Naive thymus-derived CD8-positive, alpha-beta T cell (primary cell): ENCODE data around the gene DIAPH2. TPM values are rescaled to one million over a fixed set of nuclear protein-coding genes. Genes with fewer than 3 reads are reported as not detected.

Experiments used
- ATAC-seq, 2 donors: fragments of 150-1000 bp; cut with Tn5 transposase in 1 of 2; sonication (Bioruptor Pico), chemical (Tn5 transposase) in 1 of 2; 1 replicate in 1 of 2; 2 replicates in 1 of 2; pipeline ENCODE4 v1.10.0; 2021; ENCODE audit warnings: mild to moderate bottlenecking in 2 of 2, moderate library complexity in 2 of 2
- POLR2A ChIA-PET: fragments of 350-600 bp; sonication (Branson Sonifier 250); formaldehyde crosslinking; loops from one replicate; lab custom pipeline; 2021; ENCODE audit warnings: antibody characterized with exemption; lab: Charles Lee
- DNase-seq, 10 donors: peaks; one replicate each; pipeline versions ENCODE4 v3.0.0 to v3.0.0-alpha.2; 2020 to 2022
- H3K27ac Mint-ChIP-seq, 10 donors: one replicate each; pipeline ENCODE4 v1.8.0; 2020 to 2022; ENCODE audit warnings: mild to moderate bottlenecking in 10 of 10, mixed read lengths in 10 of 10, moderate library complexity in 4 of 10, inconsistent platforms in 1 of 10
- H3K27me3 Mint-ChIP-seq, 5 donors: one replicate each; pipeline ENCODE4 v1.8.0; 2021 to 2022; ENCODE audit warnings: mixed read lengths in 5 of 5
- H3K36me3 Mint-ChIP-seq, 3 donors: one replicate each; pipeline ENCODE4 v1.8.0; 2020 to 2022; ENCODE audit warnings: mixed read lengths in 3 of 3, mild to moderate bottlenecking in 2 of 3, inconsistent platforms in 1 of 3
- H3K4me1 Mint-ChIP-seq, 4 donors: one replicate each; pipeline ENCODE4 v1.8.0; 2021 to 2022; ENCODE audit warnings: mixed read lengths in 4 of 4
- H3K4me3 Mint-ChIP-seq, 10 donors: one replicate each; pipeline ENCODE4 v1.8.0; 2020 to 2022; ENCODE audit warnings: mild to moderate bottlenecking in 10 of 10, mixed read lengths in 10 of 10, moderate library complexity in 6 of 10, inconsistent platforms in 1 of 10
- H3K9me3 Mint-ChIP-seq, 9 donors: one replicate each; pipeline ENCODE4 v1.8.0; 2020 to 2022; ENCODE audit warnings: mixed read lengths in 9 of 9, mild to moderate bottlenecking in 3 of 9, inconsistent platforms in 1 of 9, moderate library complexity in 1 of 9
- polyA plus RNA-seq, 3 donors: library from polyadenylated mRNA; unstranded; fragments of 300-500 nt; fragmentation: Illumina TruSeq; gene quantifications; one replicate each; pipeline ENCODE4 v1.2.3, GENCODE V29; 2021
- total RNA-seq, 8 experiments: library from RNA in 2 of 8; stranded (reverse) in 2 of 8; gene quantifications; one replicate each; pipeline ENCODE4 v1.2.3 and lab custom pipeline; 2021 to 2026

The DIAPH2 gene
- total and polyA plus RNA-seq, 5 experiments from 2014 or later, result 4.2 to 6.1 (median 5.9) TPM

DNA sequence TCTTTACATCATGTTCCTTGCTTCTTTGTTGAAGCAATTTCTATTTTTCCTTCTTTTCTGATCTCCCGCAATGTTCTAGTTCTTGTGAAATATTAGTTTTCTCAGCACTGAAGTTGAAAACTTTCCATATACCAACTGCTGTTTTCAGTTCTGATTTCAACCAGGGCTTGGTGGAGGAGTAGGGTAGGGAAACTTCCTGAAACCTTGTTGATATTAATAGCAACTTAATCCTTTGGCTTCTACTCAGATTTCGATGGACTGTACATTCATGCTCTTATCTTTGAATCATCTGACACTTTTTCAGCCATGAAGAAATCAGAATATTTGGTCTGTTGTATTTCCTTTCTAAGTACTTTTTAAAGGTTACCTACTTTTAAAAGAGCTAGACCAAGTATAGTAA lies 514.9 kb downstream of the DIAPH2 start:
- Mint-ChIP-seq H3K36me3 (peaks cover 0 to 5% (median 3%) of the 10 kb centered on the region in 3 donors), H3K4me1 (no peaks in the 10 kb centered on the region), H3K4me3 (no peak overlapping the region), H3K27ac (no peak overlapping the region), H3K9me3 (peaks cover 0 to 15% (median 7%) of the 10 kb centered on the region in 9 donors), H3K27me3 (no peaks in the 10 kb centered on the region)
- POLR2A ChIA-PET, result no interaction called here
- DNase-seq (no peak), ATAC-seq (no peak)

DNA sequence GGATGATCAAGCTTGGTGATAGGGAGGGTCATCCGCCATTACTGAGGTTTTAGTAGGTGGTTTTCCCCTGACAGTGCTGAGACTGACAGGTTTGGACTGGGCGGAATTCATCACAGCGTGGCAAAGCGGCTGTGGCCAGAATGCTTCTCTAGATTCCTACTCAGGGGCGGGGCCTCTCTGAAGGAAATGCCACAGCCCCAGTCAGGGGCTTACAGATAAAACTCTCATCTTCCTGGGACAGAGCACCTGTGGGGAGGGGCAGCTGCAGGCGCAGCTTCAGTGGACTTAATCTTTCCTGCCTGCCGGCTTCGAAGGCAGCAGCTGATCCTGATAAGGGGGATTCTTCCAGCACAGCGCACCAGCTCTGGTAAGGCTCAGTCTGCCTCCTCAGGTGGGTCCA lies 515.8 kb downstream of the DIAPH2 start:
- H3K4me1 Mint-ChIP-seq, result no peaks in the 10 kb centered on the region
- H3K27ac Mint-ChIP-seq, result no peak overlapping the region
- H3K9me3 Mint-ChIP-seq, result peaks cover 1 to 17% (median 7%) of the 10 kb centered on the region in 9 donors
- peaks cover 0 to 5% (median 3%) of the 10 kb centered on the region in 3 donors for H3K36me3 Mint-ChIP-seq
- POLR2A ChIA-PET, result no interaction called here
- no peaks in the 10 kb centered on the region for H3K27me3 Mint-ChIP-seq
- H3K4me3 Mint-ChIP-seq, result no peak overlapping the region
- DNase-seq (peak in 1 of 10 donors; percentile 34), ATAC-seq (no peak)

DNA sequence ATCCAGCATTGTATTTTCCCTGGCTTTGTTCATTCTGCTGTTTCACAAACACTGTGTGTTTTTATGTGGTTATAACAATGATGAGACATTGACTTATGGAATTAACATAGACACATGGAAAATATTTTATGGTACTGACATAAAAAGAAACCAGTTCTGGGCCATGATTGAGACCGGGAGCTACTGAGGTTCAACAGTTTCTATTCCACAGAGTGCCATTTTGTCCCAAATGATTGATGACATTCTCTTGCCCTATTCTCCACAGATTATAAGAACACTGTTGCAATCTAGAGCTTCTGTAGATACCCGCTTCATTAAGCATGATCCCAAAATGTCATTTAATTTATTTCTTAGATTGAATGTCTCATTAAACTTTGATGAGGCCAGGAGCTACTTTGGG lies 525.9 kb downstream of the DIAPH2 start:
- ATAC-seq, result no peak
- Mint-ChIP-seq H3K27ac (no peak overlapping the region), H3K36me3 (no peaks in the 10 kb centered on the region), H3K9me3 (peaks cover 0 to 2% (median 0%) of the 10 kb centered on the region in 9 donors), H3K4me3 (no peak overlapping the region), H3K27me3 (no peaks in the 10 kb centered on the region), H3K4me1 (no peaks in the 10 kb centered on the region)
- POLR2A ChIA-PET, result no interaction called here
- DNase-seq, result no peak

DNA sequence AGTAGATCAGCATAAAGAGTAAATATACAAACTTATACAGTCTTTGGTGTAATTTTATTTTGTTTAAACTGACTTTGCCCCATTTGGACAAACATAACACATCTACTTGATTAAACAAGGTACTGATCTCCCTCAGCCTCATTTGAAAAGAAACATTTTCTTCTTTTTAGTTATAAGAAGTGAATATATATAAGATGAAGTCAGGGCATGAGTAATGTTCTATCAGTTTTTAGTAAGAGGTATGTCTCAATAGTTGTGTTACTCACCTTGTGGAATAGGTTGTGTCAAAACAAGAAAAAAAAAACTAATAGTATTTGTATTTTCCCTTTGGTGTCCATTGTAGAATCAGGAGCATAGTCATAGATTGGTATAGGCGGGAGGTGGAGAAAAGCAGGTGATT lies 526.4 kb downstream of the DIAPH2 start:
- POLR2A ChIA-PET, result no interaction called here
- DNase-seq (no peak), ATAC-seq (no peak)
- no peaks in the 10 kb centered on the region for H3K27me3 Mint-ChIP-seq
- peaks cover 0 to 2% (median 0%) of the 10 kb centered on the region in 9 donors for H3K9me3 Mint-ChIP-seq
- H3K27ac Mint-ChIP-seq, result no peak overlapping the region
- no peaks in the 10 kb centered on the region for H3K36me3 Mint-ChIP-seq
- H3K4me3 Mint-ChIP-seq, result no peak overlapping the region
- H3K4me1 Mint-ChIP-seq, result no peaks in the 10 kb centered on the region

DNA sequence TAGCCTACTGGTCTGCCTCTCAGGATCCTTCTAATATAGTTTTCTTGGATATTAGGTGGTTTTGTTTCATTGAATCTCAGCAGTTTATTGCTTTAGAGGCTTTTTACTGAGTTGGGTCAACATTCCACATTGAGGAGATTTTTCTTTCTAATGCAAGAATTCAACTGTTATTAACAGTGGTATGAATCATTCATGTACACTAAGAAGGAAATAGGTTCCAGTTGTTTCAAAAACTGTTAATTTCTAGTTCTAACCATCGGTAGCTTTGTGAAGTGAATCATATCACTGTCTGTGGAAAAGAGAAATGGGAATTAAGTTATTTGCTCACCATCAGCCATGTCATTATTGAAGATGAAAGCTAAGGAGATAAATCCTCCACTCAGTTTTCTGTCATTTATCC lies 530.5 kb downstream of the DIAPH2 start:
- no peaks in the 10 kb centered on the region for H3K4me1 Mint-ChIP-seq
- H3K27ac Mint-ChIP-seq, result no peak overlapping the region
- H3K27me3 Mint-ChIP-seq, result no peaks in the 10 kb centered on the region
- no peak for ATAC-seq
- DNase-seq, result no peak
- POLR2A ChIA-PET, result no interaction called here
- H3K9me3 Mint-ChIP-seq, result no peaks in the 10 kb centered on the region
- H3K4me3 Mint-ChIP-seq, result no peak overlapping the region
- no peaks in the 10 kb centered on the region for H3K36me3 Mint-ChIP-seq

DNA sequence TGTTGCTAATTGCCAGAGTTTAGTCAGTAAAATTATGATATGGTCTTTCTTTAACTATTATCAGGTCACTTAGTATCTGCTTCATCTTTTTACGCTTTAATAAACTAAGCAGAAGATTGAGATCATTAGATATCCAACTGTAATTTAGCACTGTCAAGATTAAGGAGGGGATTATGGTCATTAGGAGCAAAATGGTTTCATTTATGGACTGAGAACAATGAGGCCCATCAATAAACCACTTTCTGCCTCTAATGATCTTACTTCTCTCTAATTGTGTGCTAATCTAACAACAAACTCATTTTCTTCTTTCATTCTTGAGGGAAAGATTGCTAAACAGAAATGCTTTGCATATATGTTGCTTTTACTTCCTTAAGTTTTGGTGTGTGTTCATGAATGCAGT lies 539.5 kb downstream of the DIAPH2 start:
- H3K27ac Mint-ChIP-seq, result no peak overlapping the region
- H3K27me3 Mint-ChIP-seq, result no peaks in the 10 kb centered on the region
- peaks cover 0 to 2% (median 0%) of the 10 kb centered on the region in 3 donors for H3K36me3 Mint-ChIP-seq
- no peak overlapping the region for H3K4me3 Mint-ChIP-seq
- DNase-seq (no peak), ATAC-seq (no peak)
- POLR2A ChIA-PET, result no interaction called here
- no peaks in the 10 kb centered on the region for H3K4me1 Mint-ChIP-seq
- H3K9me3 Mint-ChIP-seq, result no peaks in the 10 kb centered on the region

DNA sequence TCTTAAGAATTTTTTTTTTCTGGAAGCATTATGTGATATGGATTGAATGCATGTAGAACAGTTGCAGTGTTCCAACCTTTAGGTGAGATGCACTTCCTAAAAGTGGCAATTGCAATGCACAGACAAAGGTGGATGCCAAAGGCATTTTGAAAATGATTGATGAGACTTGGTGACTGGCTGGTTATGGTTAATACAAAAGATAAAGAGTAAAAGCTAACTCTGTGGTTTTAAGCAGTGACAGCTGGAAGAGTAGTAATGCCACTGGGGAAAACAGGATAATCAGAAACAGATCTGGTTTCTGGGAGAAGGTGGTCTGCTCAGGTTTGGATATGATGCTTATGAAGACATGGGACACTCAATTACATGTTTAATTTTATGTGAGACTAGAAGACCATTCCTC lies 544.7 kb downstream of the DIAPH2 start:
- POLR2A ChIA-PET, result no interaction called here
- ATAC-seq, result no peak
- Mint-ChIP-seq H3K4me1 (no peaks in the 10 kb centered on the region), H3K4me3 (no peak overlapping the region), H3K36me3 (no peaks in the 10 kb centered on the region), H3K9me3 (no peaks in the 10 kb centered on the region), H3K27me3 (no peaks in the 10 kb centered on the region), H3K27ac (no peak overlapping the region)
- no peak for DNase-seq

DNA sequence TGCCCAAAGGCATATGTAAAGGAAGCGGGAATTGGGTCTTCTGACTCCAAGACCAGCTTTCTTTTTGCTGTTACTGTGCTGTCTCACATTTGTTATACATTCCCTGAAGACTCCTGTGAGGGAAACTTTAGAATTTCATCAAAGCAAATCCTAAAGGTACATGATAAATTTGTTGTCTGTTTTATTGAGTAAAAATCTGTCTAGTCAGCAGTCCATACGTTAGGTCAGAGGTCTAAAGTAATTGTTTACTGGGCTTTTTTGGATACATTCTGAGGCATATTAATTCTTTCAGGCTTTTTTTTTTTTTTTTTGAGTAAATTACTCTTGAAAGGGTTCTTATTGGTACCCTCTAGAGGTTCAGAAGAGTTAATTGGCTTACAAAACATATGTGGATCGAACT lies 546.3 kb downstream of the DIAPH2 start:
- ATAC-seq, result no peak
- no peak for DNase-seq
- no peaks in the 10 kb centered on the region for H3K27me3 Mint-ChIP-seq

DNA sequence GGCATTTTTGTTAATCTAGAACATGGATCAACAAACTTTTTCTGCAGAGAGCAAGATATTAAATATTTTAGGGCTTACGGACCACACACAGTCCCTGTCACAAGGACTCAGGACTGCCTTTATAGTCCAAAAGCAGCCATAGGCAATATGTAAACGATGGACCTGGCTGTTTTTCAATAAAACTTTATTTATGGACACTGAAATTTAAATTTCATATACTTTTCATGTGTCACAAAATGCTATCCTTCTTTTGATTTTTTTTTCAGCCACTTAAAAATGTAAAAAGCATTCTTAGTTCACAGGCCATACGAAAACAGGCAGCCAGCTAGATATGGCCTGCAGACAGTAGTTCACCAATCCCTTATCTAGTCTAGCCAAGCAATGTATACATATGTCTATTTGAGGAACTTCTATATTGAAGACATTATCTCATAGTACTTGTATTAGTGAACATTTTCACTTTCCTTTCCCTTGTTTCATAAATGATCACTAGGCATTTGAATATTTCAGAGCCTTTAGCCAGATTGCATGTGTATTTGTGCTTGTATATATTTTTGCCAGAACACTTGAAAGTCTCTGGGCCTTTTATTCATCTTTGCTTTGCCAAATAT lies 549.9 kb downstream of the DIAPH2 start:
- Mint-ChIP-seq H3K27ac (no peak overlapping the region), H3K4me3 (no peak overlapping the region), H3K36me3 (no peaks in the 10 kb centered on the region), H3K9me3 (no peaks in the 10 kb centered on the region), H3K4me1 (no peaks in the 10 kb centered on the region), H3K27me3 (no peaks in the 10 kb centered on the region)
- ATAC-seq, result no peak
- no peak for DNase-seq
- POLR2A ChIA-PET, result no interaction called here

More for the DNA sequence above, 546.3 kb downstream of the DIAPH2 start:
- H3K4me3 Mint-ChIP-seq, result no peak overlapping the region
- POLR2A ChIA-PET, result no interaction called here
- H3K4me1 Mint-ChIP-seq, result no peaks in the 10 kb centered on the region
- H3K36me3 Mint-ChIP-seq, result no peaks in the 10 kb centered on the region
- H3K27ac Mint-ChIP-seq, result no peak overlapping the region
- H3K9me3 Mint-ChIP-seq, result no peaks in the 10 kb centered on the region

DNA sequence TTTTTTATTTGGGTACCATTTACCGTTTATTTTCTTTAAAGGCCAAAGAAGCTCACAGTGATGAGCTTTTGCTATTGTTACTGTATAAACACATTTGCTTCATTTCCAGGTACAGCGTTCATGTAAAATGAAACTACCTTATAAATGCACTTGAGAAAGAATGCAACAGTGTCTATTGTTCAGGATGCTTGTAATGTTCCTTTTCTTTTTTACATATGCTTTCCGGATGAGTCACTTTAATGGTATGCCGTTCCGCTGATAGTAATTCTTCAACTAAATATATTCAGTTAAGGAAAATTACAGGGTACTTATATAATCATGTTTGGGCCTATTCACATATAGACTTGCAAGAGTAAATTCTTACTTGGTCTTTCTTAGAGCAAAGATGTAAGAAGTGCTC lies 554.0 kb downstream of the DIAPH2 start:
- Mint-ChIP-seq H3K27ac (no peak overlapping the region), H3K4me1 (no peaks in the 10 kb centered on the region), H3K4me3 (no peak overlapping the region), H3K9me3 (no peaks in the 10 kb centered on the region), H3K27me3 (no peaks in the 10 kb centered on the region), H3K36me3 (no peaks in the 10 kb centered on the region)
- POLR2A ChIA-PET, result no interaction called here
- ATAC-seq (no peak), DNase-seq (no peak)

DNA sequence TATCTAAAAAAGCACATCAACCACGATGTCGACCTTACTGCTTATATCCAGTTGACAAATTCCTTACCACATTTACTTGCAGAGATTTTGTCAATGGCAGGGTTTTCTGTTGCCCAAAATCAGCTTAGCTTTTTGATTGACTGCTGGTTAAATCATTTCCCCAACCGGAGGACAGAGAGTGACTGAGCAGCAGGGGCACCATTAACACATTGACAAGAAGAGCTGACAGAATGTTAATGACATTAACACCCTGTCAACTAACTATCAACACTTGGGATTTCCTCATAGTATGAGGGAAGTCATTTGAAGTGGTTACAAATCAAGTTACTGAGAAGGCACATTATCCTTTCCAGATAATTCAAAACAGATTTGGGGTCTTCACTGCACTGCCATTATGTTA lies 567.5 kb downstream of the DIAPH2 start:
- Mint-ChIP-seq H3K9me3 (peaks cover 0 to 2% (median 0%) of the 10 kb centered on the region in 9 donors), H3K36me3 (peaks cover 0 to 5% (median 4%) of the 10 kb centered on the region in 3 donors), H3K4me3 (no peak overlapping the region), H3K27ac (no peak overlapping the region), H3K4me1 (no peaks in the 10 kb centered on the region), H3K27me3 (no peaks in the 10 kb centered on the region)
- POLR2A ChIA-PET, result no interaction called here
- DNase-seq (no peak), ATAC-seq (no peak)

DNA sequence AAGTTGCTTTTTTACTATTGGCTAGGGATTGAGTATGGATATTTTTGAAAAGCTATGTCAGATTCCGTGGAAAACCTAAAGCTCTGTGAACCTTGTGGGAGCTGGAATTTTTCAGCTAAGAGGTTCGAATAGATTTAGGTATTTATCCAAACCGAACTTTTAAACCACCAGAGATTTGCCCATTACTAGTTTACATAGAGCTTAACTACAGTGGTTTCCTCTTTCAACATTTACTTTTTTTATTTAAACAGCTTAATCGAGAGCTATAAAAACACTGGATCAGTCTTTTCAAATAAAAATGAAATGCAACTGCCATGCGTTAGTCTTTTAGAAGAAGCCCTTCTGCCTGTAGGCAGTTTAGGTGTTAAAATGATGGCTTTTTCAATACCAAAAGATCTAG lies 576.0 kb downstream of the DIAPH2 start:
- no peak overlapping the region for H3K27ac Mint-ChIP-seq
- no peak for ATAC-seq
- no peak overlapping the region for H3K4me3 Mint-ChIP-seq
- peaks cover 0 to 7% (median 2%) of the 10 kb centered on the region in 3 donors for H3K36me3 Mint-ChIP-seq
- POLR2A ChIA-PET, result no interaction called here
- no peaks in the 10 kb centered on the region for H3K27me3 Mint-ChIP-seq
- H3K9me3 Mint-ChIP-seq, result no peaks in the 10 kb centered on the region
- H3K4me1 Mint-ChIP-seq, result no peaks in the 10 kb centered on the region
- no peak for DNase-seq

DNA sequence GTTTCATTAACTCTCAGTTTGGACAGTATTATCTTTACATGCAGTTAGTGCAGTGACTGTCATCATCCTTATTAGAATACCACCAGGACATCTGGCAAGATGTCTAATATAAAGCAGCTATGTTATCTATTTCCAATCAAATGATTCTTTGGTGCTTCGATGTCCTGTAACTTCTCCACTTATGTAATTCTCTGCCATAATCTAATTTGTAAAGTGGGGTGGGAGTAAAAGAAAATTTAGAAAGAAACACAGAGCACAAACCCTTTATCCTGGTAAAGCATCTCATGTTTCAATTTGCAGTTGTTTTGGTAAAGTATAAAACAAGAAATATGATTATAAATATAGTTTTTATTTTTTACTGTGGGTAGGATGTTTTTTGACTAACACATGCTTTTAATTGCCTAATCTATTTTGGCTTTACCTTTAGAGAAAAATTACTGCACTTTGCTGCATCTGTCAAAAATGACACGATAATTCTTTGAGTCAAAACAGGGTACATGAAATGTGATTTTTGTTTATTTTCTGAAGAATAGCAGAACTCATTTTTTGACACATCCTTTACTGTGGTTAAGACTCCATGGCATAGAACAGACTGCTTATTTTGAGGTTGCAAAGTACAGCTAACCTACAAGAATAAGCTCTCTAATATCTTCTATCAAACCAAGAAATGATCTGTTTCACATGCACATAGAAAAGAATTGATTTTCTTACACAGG lies 581.9 kb downstream of the DIAPH2 start:
- no peaks in the 10 kb centered on the region for H3K27me3 Mint-ChIP-seq
- DNase-seq, result no peak
- peaks cover 0 to 4% (median 0%) of the 10 kb centered on the region in 3 donors for H3K36me3 Mint-ChIP-seq
- no peak overlapping the region for H3K27ac Mint-ChIP-seq
- no peak overlapping the region for H3K4me3 Mint-ChIP-seq
- POLR2A ChIA-PET, result no interaction called here
- H3K9me3 Mint-ChIP-seq, result no peaks in the 10 kb centered on the region
- ATAC-seq, result no peak
- H3K4me1 Mint-ChIP-seq, result no peaks in the 10 kb centered on the region
